Measurements from ENCODE around the gene AGRN.

- TF ChIP-seq POLR2A (IDR thresholded peaks at IDR 0.05; ENCODE audit: low read length) (no peak), GATA1 (IDR thresholded peaks at IDR 0.05; ENCODE audit: low read depth, low read length) (no peak)
These were observed 5.1 kb downstream of the AGRN start for GRCh38 chr1:1024771-1025699.

Measured in erythroblast (primary cell).